DMS53 (cell line): ENCODE measurements around the gene PLD4.
"Not testable (repeated sequence)": the region's sequence is repeated elsewhere in the genome, so short reads cannot be mapped to it uniquely, and the experiment has no call there.

Experiments used
- DNase-seq: peaks from one replicate; lab custom pipeline; 2025; lab: John Stamatoyannopoulos, UW

Gene PLD4

GRCh38 chr14:104924421-104925213, at the start of gene PLD4:
Gene PLD4 (plus strand): TSS chr14:104924879. CDS start chr14:104927141, 2,262 bp downstream.
- peak; percentile 20 for DNase-seq

- DNase-seq, result no peak
Measured at GRCh38 chr14:104875412-104875751, 49.3 kb upstream of the PLD4 start.

- no peak for DNase-seq
Measured at GRCh38 chr14:104875811-104876210, 48.9 kb upstream of the PLD4 start.

GRCh38 chr14:104876251-104876699, 48.4 kb upstream of the PLD4 start:
- peak; percentile 56 for DNase-seq

GRCh38 chr14:104877066-104877805, 47.4 kb upstream of the PLD4 start:
- DNase-seq, result no peak

GRCh38 chr14:104877806-104878550, 46.7 kb upstream of the PLD4 start:
- no peak for DNase-seq

- DNase-seq, result peak; percentile 76
Measured at GRCh38 chr14:104878582-104878981, 46.1 kb upstream of the PLD4 start.

GRCh38 chr14:104879201-104879982, 45.3 kb upstream of the PLD4 start:
- no peak for DNase-seq

GRCh38 chr14:104879983-104880565, 44.6 kb upstream of the PLD4 start:
- DNase-seq, result no peak

- no peak for DNase-seq
Measured at GRCh38 chr14:104880584-104881210, 44.0 kb upstream of the PLD4 start.

GRCh38 chr14:104881369-104881979, 43.2 kb upstream of the PLD4 start:
- DNase-seq, result peak; percentile 90

- DNase-seq, result peak; percentile 39
Measured at GRCh38 chr14:104882325-104882973, 42.2 kb upstream of the PLD4 start.

- no peak for DNase-seq
Measured at GRCh38 chr14:104882991-104883660, 41.6 kb upstream of the PLD4 start.

- DNase-seq, result no peak
Measured at GRCh38 chr14:104883681-104884361, 40.9 kb upstream of the PLD4 start.

- not testable (repeated sequence) for DNase-seq
Measured at GRCh38 chr14:104884381-104884780, 40.3 kb upstream of the PLD4 start.

GRCh38 chr14:104885031-104885972, 39.4 kb upstream of the PLD4 start:
- no peak for DNase-seq

GRCh38 chr14:104885973-104886689, 38.5 kb upstream of the PLD4 start:
- no peak for DNase-seq
